H1 (cell line): ENCODE measurements around the gene L3MBTL4. TPM values are rescaled to one million over a fixed set of nuclear protein-coding genes. Genes with fewer than 3 reads are reported as not detected.

Experiments
- CTCF ChIA-PET: fragments of 300-600 bp; sonication (Branson Sonifier 250); formaldehyde crosslinking; loops from one replicate; lab custom pipeline; 2021; ENCODE audit not compliant: partially characterized antibody; lab: Charles Lee
- POLR2A ChIA-PET: fragments of 300-600 bp; sonication (Branson Sonifier 250); formaldehyde crosslinking; loops from one replicate; lab custom pipeline; 2021; ENCODE audit warnings: inconsistent platforms; ENCODE audit not compliant: partially characterized antibody; lab: Charles Lee
- DNase-seq, 2 experiments: peaks; one replicate each; pipeline versions ENCODE4 v3.0.0 to v3.0.0-alpha.2; 2010 to 2022; ENCODE audit warnings: low spot score in 2 of 2, low read depth in 1 of 2, mixed read lengths in 1 of 2
- FAIRE-seq: peaks from 2 replicates; lab custom pipeline; 2011; peaks lifted over from hg19 to GRCh38; lab: Jason Lieb, UNC
- H2AFZ ChIP-seq: 2 replicates; pipeline ENCODE4 v1.8.1; 2012; ENCODE audit warnings: low read length, inconsistent platforms
- H2AK5ac ChIP-seq: 2 replicates; pipeline ENCODE4 v1.6.1; 2013; ENCODE audit warnings: low read depth, low read length
- H2BK120ac ChIP-seq: replicated peaks from 2 replicates; pipeline ENCODE3; 2013; ENCODE audit warnings: low read depth, low read length, inconsistent platforms
- H2BK12ac ChIP-seq: 2 replicates; pipeline ENCODE4 v1.6.1; 2013; ENCODE audit warnings: low read depth, low read length
- H2BK15ac ChIP-seq: 2 replicates; pipeline ENCODE4 v1.6.1; 2013; ENCODE audit warnings: low read length
- H2BK20ac ChIP-seq: 2 replicates; pipeline ENCODE4 v1.6.1; 2013; ENCODE audit warnings: low read length
- H2BK5ac ChIP-seq: 2 replicates; pipeline ENCODE4 v1.6.1; 2013; ENCODE audit warnings: low read depth, low read length
- H3K14ac ChIP-seq: 2 replicates; pipeline ENCODE4 v1.6.1; 2013; ENCODE audit warnings: inconsistent platforms; ENCODE audit not compliant: insufficient read length
- H3K18ac ChIP-seq: 2 replicates; pipeline ENCODE4 v1.6.1; 2013; ENCODE audit warnings: low read length; ENCODE audit errors: extremely low read depth
- H3K23ac ChIP-seq: 2 replicates; pipeline ENCODE4 v1.6.1; 2013; ENCODE audit warnings: inconsistent platforms; ENCODE audit not compliant: insufficient read length
- H3K23me2 ChIP-seq: 2 replicates; pipeline ENCODE4 v1.6.1; 2013; ENCODE audit warnings: low read depth, low read length
- H3K27ac ChIP-seq: 2 replicates; pipeline ENCODE4 v1.6.1; 2011; ENCODE audit warnings: low read depth, low read length, inconsistent platforms
- H3K27me3 ChIP-seq, 4 experiments: replicated peaks in 1 of 4; 1 replicate in 1 of 4; 2 replicates in 3 of 4; pipeline versions ENCODE4 v1.6.1 to v1.8.1; 2011 to 2013; ENCODE audit warnings: low read length in 3 of 4, mild to moderate bottlenecking in 3 of 4, inconsistent platforms in 2 of 4, mixed read lengths in 2 of 4, moderate library complexity in 1 of 4; ENCODE audit not compliant: control insufficient read depth in 3 of 4, insufficient read depth in 3 of 4; ENCODE audit errors: extremely low read depth in 1 of 4
- H3K36me3 ChIP-seq, 4 experiments: 2 replicates each; pipeline versions ENCODE4 v1.6.1 to v1.8.1; 2011 to 2013; ENCODE audit warnings: mild to moderate bottlenecking in 4 of 4, low read length in 3 of 4, moderate library complexity in 2 of 4, control low read depth in 1 of 4, inconsistent platforms in 1 of 4; ENCODE audit not compliant: insufficient read depth in 4 of 4, control insufficient read depth in 2 of 4
- H3K4ac ChIP-seq: replicated peaks from 2 replicates; pipeline ENCODE3; 2013; ENCODE audit warnings: low read length, low read depth, mixed read lengths, inconsistent platforms; ENCODE audit not compliant: insufficient read length
- H3K4me1 ChIP-seq, 4 experiments: replicated peaks in 1 of 4; 1 replicate in 1 of 4; 2 replicates in 3 of 4; pipeline versions ENCODE4 v1.6.1 to v1.8.1; 2011 to 2013; ENCODE audit warnings: low read length in 3 of 4, inconsistent platforms in 2 of 4, mixed read lengths in 1 of 4; ENCODE audit not compliant: insufficient read depth in 4 of 4, control insufficient read depth in 3 of 4
- H3K4me2 ChIP-seq, 2 experiments: 2 replicates each; pipeline versions ENCODE4 v1.6.1 to v1.8.1; 2011 to 2013; ENCODE audit warnings: low read depth in 2 of 2, low read length in 2 of 2, control low read depth in 1 of 2, inconsistent platforms in 1 of 2, mild to moderate bottlenecking in 1 of 2; ENCODE audit not compliant: insufficient read depth in 1 of 2
- H3K4me3 ChIP-seq, 4 experiments: fragments of 200-600, 300-600 bp in 1 of 4; sonication (generic), shearing (Covaris generic), sonication (Bioruptor Twin) in 1 of 4; 2 replicates each; pipeline versions ENCODE4 v1.5.1 to v1.8.1; 2011 to 2016; ENCODE audit warnings: low read length in 4 of 4, low read depth in 3 of 4, control low read depth in 2 of 4, inconsistent platforms in 2 of 4, mild to moderate bottlenecking in 2 of 4, mixed read lengths in 1 of 4, moderate library complexity in 1 of 4; ENCODE audit not compliant: insufficient read depth in 2 of 4; ENCODE audit errors: extremely low read depth in 1 of 4
- H3K56ac ChIP-seq: replicated peaks from 2 replicates; pipeline ENCODE3; 2013; ENCODE audit warnings: low read depth, mild to moderate bottlenecking, mixed read lengths, low read length, inconsistent platforms; ENCODE audit not compliant: insufficient read length
- H3K79me1 ChIP-seq: 2 replicates; pipeline ENCODE4 v1.6.1; 2013; ENCODE audit warnings: low read depth, low read length, control low read depth
- H3K79me2 ChIP-seq, 2 experiments: 2 replicates each; pipeline versions ENCODE4 v1.6.1 to v1.8.1; 2012 to 2013; ENCODE audit warnings: low read length in 2 of 2, mild to moderate bottlenecking in 2 of 2, inconsistent platforms in 1 of 2; ENCODE audit not compliant: insufficient read depth in 2 of 2, control insufficient read depth in 1 of 2
- H3K9ac ChIP-seq, 4 experiments: replicated peaks in 1 of 4; 1 replicate in 1 of 4; 2 replicates in 3 of 4; pipeline versions ENCODE4 v1.6.1 to v1.8.1; 2011 to 2013; ENCODE audit warnings: low read depth in 3 of 4, low read length in 3 of 4, control low read depth in 2 of 4, mild to moderate bottlenecking in 2 of 4, moderate library complexity in 2 of 4, inconsistent platforms in 1 of 4; ENCODE audit errors: extremely low read depth in 1 of 4
- H3K9me3 ChIP-seq, 2 experiments: 2 replicates each; pipeline versions ENCODE4 v1.6.1 to v1.8.1; 2012 to 2013; ENCODE audit warnings: mild to moderate bottlenecking in 2 of 2, moderate library complexity in 2 of 2, control low read depth in 1 of 2, inconsistent platforms in 1 of 2, low read depth in 1 of 2, low read length in 1 of 2, mixed read lengths in 1 of 2; ENCODE audit not compliant: insufficient read depth in 2 of 2
- H4K20me1 ChIP-seq, 2 experiments: replicated peaks in 1 of 2; 2 replicates each; pipeline versions ENCODE3 to v1.8.1; 2011 to 2013; ENCODE audit warnings: inconsistent platforms in 2 of 2, low read length in 2 of 2, mild to moderate bottlenecking in 1 of 2; ENCODE audit not compliant: insufficient read depth in 2 of 2, control insufficient read depth in 1 of 2
- H4K5ac ChIP-seq: 2 replicates; pipeline ENCODE4 v1.6.1; 2013; ENCODE audit warnings: low read length, low read depth, mixed read lengths, inconsistent platforms; ENCODE audit not compliant: insufficient read length
- H4K8ac ChIP-seq: 2 replicates; pipeline ENCODE4 v1.8.0; 2013; ENCODE audit warnings: mild to moderate bottlenecking, moderate library complexity, low read length, inconsistent platforms; ENCODE audit not compliant: insufficient read depth; ENCODE audit errors: extremely low read depth
- H4K91ac ChIP-seq: replicated peaks from 2 replicates; pipeline ENCODE3; 2013; ENCODE audit warnings: low read length, mixed read lengths, inconsistent platforms; ENCODE audit not compliant: insufficient read length
- KDM1A ChIP-seq: fragments of 200-600, 300-600 bp; sonication (generic); IDR thresholded peaks from 2 replicates; pipeline ENCODE4 v1.7.1; 2016; ENCODE audit warnings: mild to moderate bottlenecking, low read length, borderline replicate concordance
- KDM4A ChIP-seq: IDR thresholded peaks from one replicate; pipeline ENCODE4 v1.7.1; 2012; ENCODE audit warnings: low read depth, mild to moderate bottlenecking, moderate library complexity, low read length, inconsistent platforms; ENCODE audit not compliant: severe bottlenecking
- WGBS, 2 experiments: shearing (Covaris generic) in 1 of 2; methylation state at CpG; one replicate each; pipeline versions ENCODE4 v1.1.6 to v1.1.7; 2013 to 2015; ENCODE audit warnings: low lambda C conversion rate in 2 of 2, mixed read lengths in 2 of 2, inconsistent platforms in 1 of 2, low coverage in 1 of 2, missing lambda C conversion rate in 1 of 2; ENCODE audit not compliant: insufficient replicate concordance in 2 of 2, insufficient coverage in 1 of 2, insufficient read length in 1 of 2; ENCODE audit errors: extremely low coverage in 1 of 2, missing lambda C conversion rate in 1 of 2; 5-methylcytosine and 5-hydroxymethylcytosine counted together
- polyA plus RNA-seq, 7 experiments: library from polyadenylated mRNA; depleted of rRNA in 3 of 7; stranded (reverse) in 5 of 7; unstranded in 2 of 7; fragments of >200 nt in 5 of 7; fragments of 200-250 nt in 2 of 7; gene quantifications; 1 replicate in 5 of 7; 2 replicates in 1 of 7; 4 replicates in 1 of 7; pipeline versions ENCODE4 v1.2.1 to v1.2.3, GENCODE V29; 2011 to 2013; ENCODE audit warnings: missing spikeins in 2 of 7, mixed read lengths in 2 of 7
- total RNA-seq: library from RNA; stranded (reverse); fragmentation: NEBNext Ultra II Directional; extraction: Animal tissue kit (Norgen Biotek cat#: 25700); gene quantifications from 2 replicates; pipeline ENCODE4 v1.2.1, GENCODE V29; 2021

The L3MBTL4 gene
- total and polyA plus RNA-seq, 2 of the 8 experiments (the other 6 are each of a cell fraction or from before 2014, with no cell fraction given), result 1.0 to 2.1 TPM

- Histone ChIP-seq H2BK120ac (no peak overlapping the region), H3K79me2 (no peaks in the 10 kb centered on the region), H3K9ac (no peak overlapping the region), H2BK5ac (no peak overlapping the region), H3K79me1 (no peaks in the 10 kb centered on the region), H4K5ac (no peak overlapping the region), H2AFZ (no peak overlapping the region), H3K4ac (no peak overlapping the region), H3K36me3 (no peaks in the 10 kb centered on the region), H3K14ac (no peak overlapping the region), H2BK20ac (no peak overlapping the region), H3K4me1 (no peaks in the 10 kb centered on the region), H4K20me1 (no peaks in the 10 kb centered on the region), H3K23ac (no peak overlapping the region), H3K18ac (no peak overlapping the region), H3K9me3 (no peaks in the 10 kb centered on the region), H4K91ac (no peak overlapping the region), H2AK5ac (no peak overlapping the region), H3K27me3 (no peaks in the 10 kb centered on the region), H3K4me3 (no peak overlapping the region), H3K27ac (no peak overlapping the region), H3K23me2 (no peaks in the 10 kb centered on the region), H3K56ac (no peak overlapping the region), H2BK15ac (no peak overlapping the region), H3K4me2 (no peak overlapping the region), H4K8ac (no peak overlapping the region), H2BK12ac (no peak overlapping the region)
- DNase-seq (no peak), FAIRE-seq (no peak)
- WGBS, 2 experiments, result 86% methylated on average over 2 of the region's 2 CpGs; no CpG with 5 or more reads in 1 of the 2 experiments
- POLR2A ChIA-PET, result no interaction called here
- CTCF ChIA-PET, result interaction anchor here (0.6 to 0.7 kb wide), 2 partner anchors 9 to 643 kb away, joined by 3 read pairs; no protein-coding TSS in a partner anchor
- TF ChIP-seq KDM1A, result no peak
- no peak for TF ChIP-seq KDM4A
These were observed 166.7 kb downstream of the L3MBTL4 start for GRCh38 chr18:6248017-6248416.
